ENCODE data around the gene TRAF7. TPM values are rescaled to one million over a fixed set of nuclear protein-coding genes. Genes with fewer than 3 reads are reported as not detected.

The TRAF7 gene
- total RNA-seq, 2 donors from 2014 or later = 34.1 to 54.8 TPM

GRCh38 chr16:2191446-2191706 is 35.8 kb downstream of the TRAF7 start:
- no peaks in the 10 kb centered on the region for H3K36me3 ChIP-seq
- H3K9me3 ChIP-seq = no peaks in the 10 kb centered on the region
- H3K4me3 ChIP-seq = no peak overlapping the region
- no peak for TF ChIP-seq CTCF (IDR thresholded peaks at IDR 0.05)
- no peak overlapping the region for H3K27ac ChIP-seq
- H3K4me1 ChIP-seq (ENCODE audit: control insufficient read depth in 1 of 2, low read depth in 2 of 2) = peaks cover 5 to 9% of the 10 kb centered on the region in 2 donors
- ATAC-seq (ENCODE audit: insufficient number of reproducible peaks, low FRiP score, low read depth) (no peak), DNase-seq (ENCODE audit: low spot score) (no peak)
- peaks cover 8% of the 10 kb centered on the region for H3K27me3 ChIP-seq (replicated peaks; ENCODE audit: insufficient read depth)

GRCh38 chr16:2194166-2194834 is 38.7 kb downstream of the TRAF7 start:
- Histone ChIP-seq H3K27me3 (replicated peaks; ENCODE audit: insufficient read depth) (peaks cover 8% of the 10 kb centered on the region), H3K36me3 (no peaks in the 10 kb centered on the region), H3K9me3 (no peaks in the 10 kb centered on the region), H3K27ac (no peak overlapping the region), H3K4me3 (no peak overlapping the region), H3K4me1 (ENCODE audit: control insufficient read depth in 1 of 2, low read depth in 2 of 2) (peaks cover 5 to 13% of the 10 kb centered on the region in 2 donors)
- DNase-seq (ENCODE audit: low spot score) = no peak
- no peak for ATAC-seq (ENCODE audit: insufficient number of reproducible peaks, low FRiP score, low read depth)
- TF ChIP-seq CTCF (IDR thresholded peaks at IDR 0.05) = no peak

- no peak overlapping the region for H3K4me3 ChIP-seq
- no peak for DNase-seq (ENCODE audit: low spot score)
Measured at GRCh38 chr16:2194852-2195321, 39.3 kb downstream of the TRAF7 start.

GRCh38 chr16:2195322-2196161 is 40.0 kb downstream of the TRAF7 start:
- H3K36me3 ChIP-seq = no peaks in the 10 kb centered on the region
- DNase-seq (ENCODE audit: low spot score) (no peak), ATAC-seq (ENCODE audit: insufficient number of reproducible peaks, low FRiP score, low read depth) (no peak)

More at GRCh38 chr16:2194852-2195321, 39.3 kb downstream of the TRAF7 start:
- peak overlapping the region in 1 of 2 donors; percentile 7 for H3K27ac ChIP-seq
- H3K36me3 ChIP-seq = no peaks in the 10 kb centered on the region
- no peaks in the 10 kb centered on the region for H3K9me3 ChIP-seq
- TF ChIP-seq CTCF (IDR thresholded peaks at IDR 0.05) = peak; percentile 17
- ATAC-seq (ENCODE audit: insufficient number of reproducible peaks, low FRiP score, low read depth) = no peak
- H3K4me1 ChIP-seq (ENCODE audit: control insufficient read depth in 1 of 2, low read depth in 2 of 2) = peaks cover 5 to 13% of the 10 kb centered on the region in 2 donors
- peaks cover 8% of the 10 kb centered on the region for H3K27me3 ChIP-seq (replicated peaks; ENCODE audit: insufficient read depth)

More at GRCh38 chr16:2195322-2196161, 40.0 kb downstream of the TRAF7 start:
- Histone ChIP-seq H3K9me3 (no peaks in the 10 kb centered on the region), H3K4me3 (peak overlapping the region; percentile 62), H3K4me1 (ENCODE audit: control insufficient read depth in 1 of 2, low read depth in 2 of 2) (peaks cover 5 to 13% of the 10 kb centered on the region in 2 donors), H3K27me3 (replicated peaks; ENCODE audit: insufficient read depth) (peaks cover 8% of the 10 kb centered on the region), H3K27ac (peak overlapping the region in 1 of 2 donors; percentile 7)
- no peak for TF ChIP-seq CTCF (IDR thresholded peaks at IDR 0.05)
